ENCODE measurements around the gene ARHGAP21. TPM values are rescaled to one million over a fixed set of nuclear protein-coding genes. Genes with fewer than 3 reads are reported as not detected.
A peak's percentile ranks its signal among the peaks of the same experiment; 100 is the strongest.

The ARHGAP21 gene
- total RNA-seq, 1 experiment from 2014 or later: 52.6 TPM

- no peaks in the 10 kb centered on the region for H3F3A ChIP-seq (ENCODE audit: low read length, unreplicated experiment)
- H3K36me3 ChIP-seq (ENCODE audit: low read depth, low read length): no peaks in the 10 kb centered on the region
- DNase-seq: peak; percentile 89
- peaks cover 93% of the 10 kb centered on the region for H3K79me2 ChIP-seq (ENCODE audit: low read length)
- POLR2A ChIA-PET (ENCODE audit: unreplicated experiment): interaction anchor here (1.0 kb wide), 1 partner anchor 25 kb away, joined by 5 read pairs; no protein-coding TSS in a partner anchor
- H3K9ac ChIP-seq (ENCODE audit: low read length): 0 out of 2 replicates have a peak overlapping the region, but pooled peaks have one; percentile 11
- intact Hi-C loops (cut with micrococcal nuclease): no loop called here
- H3K9me2 ChIP-seq (replicated peaks; ENCODE audit: low read length): no peaks in the 10 kb centered on the region
- ATAC-seq: peak; percentile 99
- peak overlapping the region; percentile 10; the same call in 1 of the 2 replicates for H3K4me3 ChIP-seq (ENCODE audit: low read length)
- CTCF ChIA-PET: no interaction called here
- H3K27me3 ChIP-seq (ENCODE audit: low read length): no peaks in the 10 kb centered on the region
- H4K20me1 ChIP-seq (ENCODE audit: low read length): peaks cover 14% of the 10 kb centered on the region; the same call in 1 of the 2 replicates
- no TSS peak for BruUV-seq (replicated peaks)
- H3K4me2 ChIP-seq (ENCODE audit: low read length): peak overlapping the region; percentile 38
- no peak for TF ChIP-seq EZH2phosphoT487 (IDR thresholded peaks at IDR 0.05; ENCODE audit: borderline replicate concordance, low read length)
- peak overlapping the region; percentile 78 for H3K27ac ChIP-seq (ENCODE audit: low read length)
- peaks cover 32% of the 10 kb centered on the region for H3K4me1 ChIP-seq (ENCODE audit: insufficient read depth, low read length)
- no peak overlapping the region for H2AFZ ChIP-seq (ENCODE audit: low read length)
- H3K9me3 ChIP-seq (ENCODE audit: low read length): no peaks in the 10 kb centered on the region
Observed at GRCh38 chr10:24706479-24707118, 17.1 kb downstream of the ARHGAP21 start.

- H3K9ac ChIP-seq (ENCODE audit: low read length): no peak overlapping the region
- no peak for TF ChIP-seq CTCF (conservative IDR thresholded peaks at IDR 0.05; ENCODE audit: low read depth, low read length)
- no peak for TF ChIP-seq EZH2phosphoT487 (IDR thresholded peaks at IDR 0.05; ENCODE audit: borderline replicate concordance, low read length)
- no peak for TF ChIP-seq EZH2 (IDR thresholded peaks at IDR 0.05; ENCODE audit: low read length, unreplicated experiment)
- intact Hi-C loops (cut with micrococcal nuclease): no loop called here
- CTCF ChIA-PET: no interaction called here
- H2AFZ ChIP-seq (ENCODE audit: low read length): no peak overlapping the region
- no peaks in the 10 kb centered on the region for H3K36me3 ChIP-seq (ENCODE audit: low read depth, low read length)
- DNase-seq (no peak), ATAC-seq (no peak)
- H3K27ac ChIP-seq (ENCODE audit: low read length): no peak overlapping the region
- H3F3A ChIP-seq (ENCODE audit: low read length, unreplicated experiment): no peaks in the 10 kb centered on the region
- no peaks in the 10 kb centered on the region for H3K9me2 ChIP-seq (replicated peaks; ENCODE audit: low read length)
- no peaks in the 10 kb centered on the region for H3K27me3 ChIP-seq (ENCODE audit: low read length)
- no TSS peak for BruUV-seq (replicated peaks)
- H3K9me3 ChIP-seq (ENCODE audit: low read length): no peaks in the 10 kb centered on the region
- H3K79me2 ChIP-seq (ENCODE audit: low read length): peaks cover 88% of the 10 kb centered on the region
- no peak overlapping the region for H3K4me3 ChIP-seq (ENCODE audit: low read length)
- H4K20me1 ChIP-seq (ENCODE audit: low read length): peaks cover 14% of the 10 kb centered on the region; the same call in 1 of the 2 replicates
- H3K4me2 ChIP-seq (ENCODE audit: low read length): no peak overlapping the region
- peaks cover 47% of the 10 kb centered on the region for H3K4me1 ChIP-seq (ENCODE audit: insufficient read depth, low read length)
- POLR2A ChIA-PET (ENCODE audit: unreplicated experiment): interaction anchor here (0.6 kb wide), 1 partner anchor 141 kb away, joined by 3 read pairs; no protein-coding TSS in a partner anchor
Observed at GRCh38 chr10:24703700-24704099, 20.0 kb downstream of the ARHGAP21 start.

GRCh38 chr10:24701447-24701846 is 22.2 kb downstream of the ARHGAP21 start:
- H3K9me2 ChIP-seq (replicated peaks; ENCODE audit: low read length): no peaks in the 10 kb centered on the region
- H3K79me2 ChIP-seq (ENCODE audit: low read length): peaks cover 89% of the 10 kb centered on the region
- H3K9ac ChIP-seq (ENCODE audit: low read length): no peak overlapping the region
- intact Hi-C loops (cut with micrococcal nuclease): no loop called here
- 0 out of 2 replicates have a peak, but pooled peaks cover 7% of the 10 kb centered on the region for H4K20me1 ChIP-seq (ENCODE audit: low read length)
- CTCF ChIA-PET: no interaction called here
- no peaks in the 10 kb centered on the region for H3K36me3 ChIP-seq (ENCODE audit: low read depth, low read length)
- H3K9me3 ChIP-seq (ENCODE audit: low read length): no peaks in the 10 kb centered on the region
- DNase-seq (no peak), ATAC-seq (no peak)
- no peak for TF ChIP-seq EZH2phosphoT487 (IDR thresholded peaks at IDR 0.05; ENCODE audit: borderline replicate concordance, low read length)
- TF ChIP-seq EZH2 (IDR thresholded peaks at IDR 0.05; ENCODE audit: low read length, unreplicated experiment): no peak
- no peak for TF ChIP-seq CTCF (conservative IDR thresholded peaks at IDR 0.05; ENCODE audit: low read depth, low read length)
- no peak overlapping the region for H3K4me2 ChIP-seq (ENCODE audit: low read length)
- BruUV-seq (replicated peaks): no TSS peak
- no peak overlapping the region for H3K27ac ChIP-seq (ENCODE audit: low read length)
- H3K4me1 ChIP-seq (ENCODE audit: insufficient read depth, low read length): peaks cover 29% of the 10 kb centered on the region
- H2AFZ ChIP-seq (ENCODE audit: low read length): no peak overlapping the region
- no peak overlapping the region for H3K4me3 ChIP-seq (ENCODE audit: low read length)
- POLR2A ChIA-PET (ENCODE audit: unreplicated experiment): no interaction called here
- no peaks in the 10 kb centered on the region for H3F3A ChIP-seq (ENCODE audit: low read length, unreplicated experiment)
- no peaks in the 10 kb centered on the region for H3K27me3 ChIP-seq (ENCODE audit: low read length)
